Liver (tissue), 9 donors: ENCODE data around the gene HIPK3. TPM values are rescaled to one million over a fixed set of nuclear protein-coding genes. Genes with fewer than 3 reads are reported as not detected.

ENCODE experiments used
- DNase-seq: peaks from one replicate; pipeline ENCODE4 v3.0.0-alpha.2; 2017; ENCODE audit warnings: low spot score
- H3K27ac ChIP-seq, 2 donors: one replicate each; pipeline ENCODE4 v1.7.0; 2013; ENCODE audit warnings: inconsistent platforms in 2 of 2, low read length in 2 of 2, control low read depth in 1 of 2, low read depth in 1 of 2, mild to moderate bottlenecking in 1 of 2
- H3K27me3 ChIP-seq, 4 donors: one replicate each; pipeline versions ENCODE4 v1.6.1 to v1.7.0; 2013; ENCODE audit warnings: low read length in 3 of 4, inconsistent platforms in 1 of 4, mild to moderate bottlenecking in 1 of 4, moderate library complexity in 1 of 4; ENCODE audit not compliant: control insufficient read depth in 4 of 4, insufficient read depth in 4 of 4
- H3K36me3 ChIP-seq, 4 donors: one replicate each; pipeline versions ENCODE4 v1.6.1 to v1.7.0; 2013; ENCODE audit warnings: low read length in 3 of 4, mild to moderate bottlenecking in 3 of 4, low read depth in 1 of 4, moderate library complexity in 1 of 4; ENCODE audit not compliant: control insufficient read depth in 4 of 4, insufficient read depth in 3 of 4
- H3K4me1 ChIP-seq, 4 donors: one replicate each; pipeline versions ENCODE4 v1.6.1 to v1.7.0; 2013; ENCODE audit warnings: low read length in 3 of 4, mild to moderate bottlenecking in 3 of 4, moderate library complexity in 1 of 4; ENCODE audit not compliant: control insufficient read depth in 4 of 4, insufficient read depth in 4 of 4
- H3K4me3 ChIP-seq, 3 donors: one replicate each; pipeline versions ENCODE4 v1.6.1 to v1.7.0; 2013; ENCODE audit warnings: low read length in 3 of 3, control low read depth in 1 of 3, low read depth in 1 of 3, mild to moderate bottlenecking in 1 of 3
- H3K9ac ChIP-seq, 2 donors: one replicate each; pipeline ENCODE4 v1.7.0; 2013; ENCODE audit warnings: low read length in 2 of 2, mild to moderate bottlenecking in 2 of 2, moderate library complexity in 2 of 2, control low read depth in 1 of 2, low read depth in 1 of 2
- H3K9me3 ChIP-seq, 4 donors: one replicate each; pipeline versions ENCODE4 v1.6.1 to v1.7.0; 2013; ENCODE audit warnings: low read length in 3 of 4; ENCODE audit not compliant: control insufficient read depth in 4 of 4
- ATF3 ChIP-seq: IDR thresholded peaks from 2 replicates; pipeline ENCODE4 v1.6.1; 2016; ENCODE audit warnings: antibody characterized with exemption
- CTCF ChIP-seq: fragments of 150-350 bp; IDR thresholded peaks from 2 replicates; pipeline ENCODE4 v1.5.1; 2017; ENCODE audit warnings: improper control_type of control experiment, low read depth, low read length; ENCODE audit not compliant: missing input control
- FOXA1 ChIP-seq: IDR thresholded peaks from 2 replicates; pipeline ENCODE4 v1.6.1; 2016; ENCODE audit warnings: antibody characterized with exemption
- FOXA2 ChIP-seq: IDR thresholded peaks from 2 replicates; pipeline ENCODE4 v1.6.1; 2016; ENCODE audit warnings: antibody characterized with exemption
- GABPA ChIP-seq, 2 donors: IDR thresholded peaks in 1 of 2; conservative IDR thresholded peaks in 1 of 2; 2 replicates each; pipeline ENCODE4 v1.6.1; 2016; ENCODE audit warnings: antibody characterized with exemption in 2 of 2, mild to moderate bottlenecking in 1 of 2, moderate library complexity in 1 of 2
- HNF4A ChIP-seq, 2 donors: conservative IDR thresholded peaks; 2 replicates each; pipeline ENCODE4 v1.6.1; 2016; ENCODE audit warnings: antibody characterized with exemption in 2 of 2, mild to moderate bottlenecking in 2 of 2
- HNF4G ChIP-seq: IDR thresholded peaks from 2 replicates; pipeline ENCODE4 v1.6.1; 2016; ENCODE audit warnings: antibody characterized with exemption
- JUND ChIP-seq, 2 donors: IDR thresholded peaks; 2 replicates each; pipeline ENCODE4 v1.6.1; 2016; ENCODE audit warnings: antibody characterized with exemption in 2 of 2
- MAX ChIP-seq: IDR thresholded peaks from 2 replicates; pipeline ENCODE4 v1.6.1; 2016; ENCODE audit warnings: antibody characterized with exemption
- NR2F2 ChIP-seq: IDR thresholded peaks from 2 replicates; pipeline ENCODE4 v1.6.1; 2016; ENCODE audit warnings: antibody characterized with exemption
- RAD21 ChIP-seq, 2 donors: IDR thresholded peaks; 2 replicates each; pipeline ENCODE4 v1.6.1; 2016; ENCODE audit warnings: antibody characterized with exemption in 2 of 2, mild to moderate bottlenecking in 2 of 2
- RXRA ChIP-seq, 2 donors: IDR thresholded peaks; 2 replicates each; pipeline ENCODE4 v1.6.1; 2017 to 2018; ENCODE audit warnings: antibody characterized with exemption in 2 of 2, mild to moderate bottlenecking in 1 of 2
- SP1 ChIP-seq: IDR thresholded peaks from 2 replicates; pipeline ENCODE4 v1.6.1; 2018; ENCODE audit warnings: antibody characterized with exemption, mild to moderate bottlenecking
- TAF1 ChIP-seq: conservative IDR thresholded peaks from 2 replicates; pipeline ENCODE4 v1.6.1; 2016; ENCODE audit warnings: antibody characterized with exemption, mild to moderate bottlenecking
- YY1 ChIP-seq: IDR thresholded peaks from 2 replicates; pipeline ENCODE4 v1.6.1; 2016; ENCODE audit warnings: antibody characterized with exemption, mild to moderate bottlenecking
- WGBS: extraction: QIAGEN DNeasy Blood & Tissue Kit; methylation state at CpG from one replicate; pipeline ENCODE4 v1.1.7; 2013; 5-methylcytosine and 5-hydroxymethylcytosine counted together
- polyA plus RNA-seq, 2 donors: library from polyadenylated mRNA; stranded (reverse) in 1 of 2; unstranded in 1 of 2; fragments of 200-250 nt in 1 of 2; fragments of >200 nt in 1 of 2; fragmentation: Nextera tagmentation in 1 of 2; extraction: Ambion mirVana in 1 of 2; gene quantifications; one replicate each; pipeline versions ENCODE4 v1.2.1 to v1.2.3, GENCODE V29; 2013 to 2015
- total RNA-seq, 2 donors: library from RNA; depleted of rRNA; stranded (reverse); fragments of >200 nt; gene quantifications; one replicate each; pipeline ENCODE4 v1.2.3, GENCODE V29; 2014
- TF ChIP-seq, protein P1 (sequence below): IDR thresholded peaks from 2 replicates; pipeline ENCODE4 v1.6.1; 2016; ENCODE audit warnings: antibody characterized with exemption
- TF ChIP-seq, protein P2 (sequence below): IDR thresholded peaks from 2 replicates; pipeline ENCODE4 v1.6.1; 2016; ENCODE audit warnings: antibody characterized with exemption, mild to moderate bottlenecking
- donor health status: healthy.
- donor health status: healthy.
- donor health status: healthy.
- donor health status: healthy.
- donor health status: healthy.

HIPK3 gene
- total and polyA plus RNA-seq, 4 donors = 12.0 to 67.5 (median 27.6) TPM

GRCh38 chr11:33358150-33358831, 101.1 kb downstream of the HIPK3 start (continued):
- no peak for TF ChIP-seq RAD21 (IDR thresholded peaks at IDR 0.05)

DNA sequence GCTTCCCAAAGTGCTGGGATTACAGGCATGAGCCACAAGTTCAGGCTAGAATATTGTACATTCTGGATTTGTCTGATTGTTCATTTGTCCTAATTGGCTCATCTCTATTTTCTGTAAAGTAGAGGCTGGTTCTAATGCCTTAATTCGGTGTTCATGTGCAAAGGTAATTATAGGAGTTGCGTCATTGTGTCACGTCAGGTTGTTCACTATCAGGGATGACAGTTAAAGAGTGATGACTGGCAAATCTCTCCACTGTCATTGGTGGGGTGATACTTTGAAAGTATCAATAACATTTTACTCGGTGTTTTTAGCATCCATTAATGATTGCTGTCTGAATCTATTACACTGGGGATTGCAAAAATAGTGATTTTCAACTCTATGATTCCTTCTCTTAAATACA, 103.5 kb downstream of the HIPK3 start:
- Histone ChIP-seq H3K9ac (no peak overlapping the region), H3K36me3 (peaks cover 0 to 4% (median 0%) of the 10 kb centered on the region in 4 donors), H3K4me3 (no peak overlapping the region), H3K27ac (no peak overlapping the region), H3K9me3 (no peaks in the 10 kb centered on the region), H3K4me1 (no peaks in the 10 kb centered on the region), H3K27me3 (no peaks in the 10 kb centered on the region)
- DNase-seq = no peak
- TF ChIP-seq FOXA1 (no peak), RXRA (IDR thresholded peaks at IDR 0.05) (no peak), GABPA (IDR thresholded peaks at IDR 0.05 in 1 of 2, conservative IDR thresholded peaks at IDR 0.05 in 1 of 2) (no peak), TAF1 (no peak), YY1 (no peak), HNF4G (no peak), FOXA2 (no peak), HNF4A (conservative IDR thresholded peaks at IDR 0.05) (no peak), ATF3 (no peak), NR2F2 (no peak)
- TF ChIP-seq, protein P1, sequence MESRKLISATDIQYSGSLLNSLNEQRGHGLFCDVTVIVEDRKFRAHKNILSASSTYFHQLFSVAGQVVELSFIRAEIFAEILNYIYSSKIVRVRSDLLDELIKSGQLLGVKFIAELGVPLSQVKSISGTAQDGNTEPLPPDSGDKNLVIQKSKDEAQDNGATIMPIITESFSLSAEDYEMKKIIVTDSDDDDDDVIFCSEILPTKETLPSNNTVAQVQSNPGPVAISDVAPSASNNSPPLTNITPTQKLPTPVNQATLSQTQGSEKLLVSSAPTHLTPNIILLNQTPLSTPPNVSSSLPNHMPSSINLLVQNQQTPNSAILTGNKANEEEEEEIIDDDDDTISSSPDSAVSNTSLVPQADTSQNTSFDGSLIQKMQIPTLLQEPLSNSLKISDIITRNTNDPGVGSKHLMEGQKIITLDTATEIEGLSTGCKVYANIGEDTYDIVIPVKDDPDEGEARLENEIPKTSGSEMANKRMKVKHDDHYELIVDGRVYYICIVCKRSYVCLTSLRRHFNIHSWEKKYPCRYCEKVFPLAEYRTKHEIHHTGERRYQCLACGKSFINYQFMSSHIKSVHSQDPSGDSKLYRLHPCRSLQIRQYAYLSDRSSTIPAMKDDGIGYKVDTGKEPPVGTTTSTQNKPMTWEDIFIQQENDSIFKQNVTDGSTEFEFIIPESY = no peak
- 56% methylated on average over 4 of the region's 4 CpGs for WGBS

GRCh38 chr11:33362051-33362910, 105.1 kb downstream of the HIPK3 start:
- H3K9ac ChIP-seq = no peak overlapping the region
- TF ChIP-seq, protein P2, sequence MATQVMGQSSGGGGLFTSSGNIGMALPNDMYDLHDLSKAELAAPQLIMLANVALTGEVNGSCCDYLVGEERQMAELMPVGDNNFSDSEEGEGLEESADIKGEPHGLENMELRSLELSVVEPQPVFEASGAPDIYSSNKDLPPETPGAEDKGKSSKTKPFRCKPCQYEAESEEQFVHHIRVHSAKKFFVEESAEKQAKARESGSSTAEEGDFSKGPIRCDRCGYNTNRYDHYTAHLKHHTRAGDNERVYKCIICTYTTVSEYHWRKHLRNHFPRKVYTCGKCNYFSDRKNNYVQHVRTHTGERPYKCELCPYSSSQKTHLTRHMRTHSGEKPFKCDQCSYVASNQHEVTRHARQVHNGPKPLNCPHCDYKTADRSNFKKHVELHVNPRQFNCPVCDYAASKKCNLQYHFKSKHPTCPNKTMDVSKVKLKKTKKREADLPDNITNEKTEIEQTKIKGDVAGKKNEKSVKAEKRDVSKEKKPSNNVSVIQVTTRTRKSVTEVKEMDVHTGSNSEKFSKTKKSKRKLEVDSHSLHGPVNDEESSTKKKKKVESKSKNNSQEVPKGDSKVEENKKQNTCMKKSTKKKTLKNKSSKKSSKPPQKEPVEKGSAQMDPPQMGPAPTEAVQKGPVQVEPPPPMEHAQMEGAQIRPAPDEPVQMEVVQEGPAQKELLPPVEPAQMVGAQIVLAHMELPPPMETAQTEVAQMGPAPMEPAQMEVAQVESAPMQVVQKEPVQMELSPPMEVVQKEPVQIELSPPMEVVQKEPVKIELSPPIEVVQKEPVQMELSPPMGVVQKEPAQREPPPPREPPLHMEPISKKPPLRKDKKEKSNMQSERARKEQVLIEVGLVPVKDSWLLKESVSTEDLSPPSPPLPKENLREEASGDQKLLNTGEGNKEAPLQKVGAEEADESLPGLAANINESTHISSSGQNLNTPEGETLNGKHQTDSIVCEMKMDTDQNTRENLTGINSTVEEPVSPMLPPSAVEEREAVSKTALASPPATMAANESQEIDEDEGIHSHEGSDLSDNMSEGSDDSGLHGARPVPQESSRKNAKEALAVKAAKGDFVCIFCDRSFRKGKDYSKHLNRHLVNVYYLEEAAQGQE = no peak
- TF ChIP-seq MAX (no peak), NR2F2 (no peak), JUND (IDR thresholded peaks at IDR 0.05) (no peak), RXRA (IDR thresholded peaks at IDR 0.05) (no peak), YY1 (no peak), SP1 (no peak), TAF1 (no peak), CTCF (peak; percentile 68), HNF4G (no peak), RAD21 (IDR thresholded peaks at IDR 0.05) (peak; percentile 79 to 80), ATF3 (no peak)
- WGBS = 19% methylated on average over 6 of the region's 6 CpGs
- H3K9me3 ChIP-seq = no peaks in the 10 kb centered on the region
- DNase-seq = no peak
- no peak overlapping the region for H3K4me3 ChIP-seq
- H3K4me1 ChIP-seq = no peaks in the 10 kb centered on the region
- no peak overlapping the region for H3K27ac ChIP-seq
- H3K36me3 ChIP-seq = no peaks in the 10 kb centered on the region
- no peaks in the 10 kb centered on the region for H3K27me3 ChIP-seq
